Activated CD8-positive, alpha-beta memory T cell treated with anti-CD3 and anti-CD28 coated beads, Interleukin-2, amount 50 U/mL, for 48 hours (primary cell): ENCODE measurements around the gene PRRC1.

Source experiments
- DNase-seq: peaks from one replicate; pipeline ENCODE4 v3.0.0-alpha.2; 2020

Gene PRRC1

DNA sequence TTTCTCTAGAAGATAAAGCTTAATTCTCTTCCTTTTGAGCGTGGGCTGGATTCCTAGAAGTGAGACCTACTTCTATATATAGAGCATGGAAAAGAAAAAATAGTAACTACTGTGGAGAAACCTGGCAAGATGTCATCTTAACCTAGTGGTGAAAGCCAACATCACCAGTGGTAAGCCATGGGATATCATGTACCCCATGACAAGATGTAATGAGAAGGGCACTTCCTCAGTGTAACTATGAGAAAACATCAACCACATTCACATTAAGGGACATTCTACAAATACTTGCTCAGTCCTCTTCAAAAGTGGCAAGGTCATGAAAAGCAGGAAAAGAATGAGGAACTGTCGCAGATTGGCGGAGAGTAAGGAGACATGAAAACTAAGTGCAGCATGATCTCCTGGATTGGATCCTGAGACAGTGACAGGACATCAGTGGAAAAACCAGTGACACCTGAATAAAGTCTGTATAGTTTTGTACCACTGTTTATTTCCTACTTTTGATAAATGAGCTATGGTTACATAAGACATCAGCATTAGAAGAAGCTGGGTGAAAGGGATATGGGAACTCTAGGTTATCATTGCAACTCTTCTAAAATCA lies 65.4 kb downstream of the PRRC1 start:
- no peak for DNase-seq

- DNase-seq: no peak
Observed at GRCh38 chr5:127583866-127584265, 66.4 kb downstream of the PRRC1 start.

DNA sequence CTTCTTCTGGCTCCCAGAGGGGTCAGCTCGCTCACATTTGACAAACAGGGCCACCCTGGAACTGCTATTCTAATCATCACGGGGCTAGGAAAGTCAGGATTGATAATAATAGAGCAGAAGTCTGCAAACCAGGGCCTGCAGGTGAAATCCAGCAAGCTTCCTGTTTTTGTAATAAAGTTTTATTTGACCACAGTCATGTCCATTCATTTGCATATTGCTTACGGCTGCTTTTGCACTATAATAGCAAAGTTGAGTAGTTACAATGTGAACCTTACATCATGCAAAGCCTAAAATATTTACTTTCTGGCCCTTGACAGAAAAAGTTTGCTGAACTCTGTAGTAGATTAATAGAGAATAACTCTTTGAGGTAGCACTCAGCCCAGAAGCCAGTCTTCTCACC lies 68.2 kb downstream of the PRRC1 start:
- no peak for DNase-seq

DNA sequence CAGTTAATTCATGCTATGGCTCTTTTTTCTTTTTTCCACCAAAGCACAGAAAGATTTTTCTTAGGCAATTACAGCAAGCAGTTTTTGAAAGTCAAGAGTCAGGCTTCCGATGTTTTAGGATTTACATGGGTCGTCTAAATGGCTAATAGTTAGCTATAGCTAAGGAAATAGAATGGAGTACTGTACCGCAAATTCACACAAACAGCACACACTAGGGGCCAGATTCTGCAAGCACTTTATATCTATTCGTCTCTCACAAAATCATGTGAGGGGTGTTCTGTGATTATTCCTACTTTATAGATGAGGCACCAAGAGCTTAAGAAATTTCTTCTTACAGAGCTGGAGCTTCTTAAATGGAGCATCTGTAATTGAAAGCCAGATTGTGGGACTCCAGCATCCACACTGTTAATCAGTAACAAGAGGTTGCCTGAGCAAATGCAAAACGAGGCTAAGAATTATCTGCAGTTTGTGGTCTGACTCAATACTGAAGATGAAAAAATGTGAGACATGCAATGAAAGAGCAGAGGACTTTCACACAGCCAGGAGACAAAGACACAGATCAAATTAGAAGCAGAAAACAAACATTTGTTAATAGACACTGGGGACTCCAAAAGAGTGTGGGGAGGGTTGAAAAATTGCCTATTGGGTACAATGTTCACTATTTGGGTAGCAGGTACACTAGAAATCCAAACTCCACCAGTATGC lies 68.8 kb downstream of the PRRC1 start:
- DNase-seq: no peak

GRCh38 chr5:127586811-127587210 lies 69.4 kb downstream of the PRRC1 start:
- DNase-seq: no peak

DNA sequence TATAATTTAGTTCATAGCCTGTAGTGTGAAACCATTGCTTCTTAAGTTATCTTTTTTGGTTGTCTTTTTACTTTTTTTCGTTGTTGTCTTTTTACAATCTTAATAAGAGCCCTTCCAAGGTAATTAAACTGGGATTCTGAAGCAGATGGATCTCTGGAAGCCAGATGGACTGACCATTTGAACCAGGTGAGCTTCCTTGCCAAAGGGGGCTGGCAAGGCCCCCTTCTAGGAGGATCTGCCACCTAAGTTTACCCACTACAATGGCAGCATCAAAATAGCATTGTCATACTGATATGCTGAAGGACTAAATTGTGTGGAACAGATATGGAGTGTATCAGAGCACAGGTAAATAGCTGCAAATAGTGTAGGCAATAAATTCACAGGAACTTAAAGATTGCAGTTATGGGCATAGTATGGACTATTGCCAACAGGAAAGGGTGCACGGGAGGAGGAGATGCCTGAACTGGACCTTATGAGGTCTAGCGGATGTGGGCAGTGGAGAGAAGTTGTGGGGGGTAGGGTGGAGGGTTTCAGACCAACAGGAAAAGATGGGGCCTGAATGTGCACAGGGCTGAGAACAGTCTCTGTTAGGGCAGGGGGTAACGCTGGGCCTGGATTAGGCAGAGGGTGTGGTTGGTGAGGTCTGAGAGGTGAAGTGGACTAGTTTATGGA lies 69.9 kb downstream of the PRRC1 start:
- DNase-seq: no peak

DNA sequence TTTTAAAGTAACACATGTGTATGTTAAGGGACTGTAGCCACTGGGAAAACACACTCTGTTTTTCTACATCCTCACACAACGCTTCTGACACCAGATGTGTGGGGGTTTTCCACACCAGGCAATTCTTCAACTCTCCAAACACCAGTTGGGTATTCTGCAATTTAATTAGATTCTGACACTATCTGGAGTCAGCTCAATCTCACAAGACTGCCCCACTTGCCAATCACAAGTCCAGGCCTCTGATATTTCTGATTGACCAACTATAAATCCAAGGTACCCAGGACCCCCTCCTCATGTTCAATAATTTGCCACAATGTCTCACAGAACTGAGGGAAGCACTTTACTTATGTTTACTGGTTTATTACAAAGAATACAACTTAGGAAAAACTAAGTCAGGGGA lies 70.9 kb downstream of the PRRC1 start:
- no peak for DNase-seq

DNA sequence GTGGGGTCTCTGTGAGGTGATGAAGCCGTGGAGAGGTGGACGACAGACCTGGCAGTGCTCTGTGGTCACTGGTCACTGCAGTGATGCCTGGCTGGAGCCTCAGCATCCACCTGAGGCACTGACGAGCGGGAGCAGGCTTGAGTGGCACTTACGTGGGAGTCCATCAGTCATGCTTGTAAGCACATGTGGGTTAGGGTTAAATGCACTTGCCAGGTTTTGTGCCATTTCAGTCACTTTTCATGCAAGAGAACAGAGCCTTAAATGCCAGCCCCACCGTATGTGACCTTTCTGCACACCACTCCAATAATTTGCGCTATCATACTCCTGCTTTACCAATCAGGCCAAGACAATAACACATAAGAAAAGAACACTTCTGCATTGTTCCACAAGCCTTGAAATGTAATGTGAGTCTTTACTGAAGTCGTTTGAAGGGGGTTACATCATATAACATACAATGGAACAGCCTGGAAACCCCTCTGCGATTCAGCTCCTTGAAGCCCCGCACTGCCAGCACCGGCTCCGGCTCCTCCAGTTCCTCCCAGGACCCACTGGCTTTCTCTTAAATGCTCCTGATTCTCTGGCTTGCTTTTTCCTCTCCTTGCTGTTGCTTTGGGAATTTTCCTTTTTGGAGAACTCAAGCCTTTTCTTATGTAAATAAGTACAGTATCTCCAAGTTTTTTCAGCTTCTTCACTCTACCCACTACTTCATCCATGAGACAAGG lies 72.0 kb downstream of the PRRC1 start:
- DNase-seq: no peak

DNA sequence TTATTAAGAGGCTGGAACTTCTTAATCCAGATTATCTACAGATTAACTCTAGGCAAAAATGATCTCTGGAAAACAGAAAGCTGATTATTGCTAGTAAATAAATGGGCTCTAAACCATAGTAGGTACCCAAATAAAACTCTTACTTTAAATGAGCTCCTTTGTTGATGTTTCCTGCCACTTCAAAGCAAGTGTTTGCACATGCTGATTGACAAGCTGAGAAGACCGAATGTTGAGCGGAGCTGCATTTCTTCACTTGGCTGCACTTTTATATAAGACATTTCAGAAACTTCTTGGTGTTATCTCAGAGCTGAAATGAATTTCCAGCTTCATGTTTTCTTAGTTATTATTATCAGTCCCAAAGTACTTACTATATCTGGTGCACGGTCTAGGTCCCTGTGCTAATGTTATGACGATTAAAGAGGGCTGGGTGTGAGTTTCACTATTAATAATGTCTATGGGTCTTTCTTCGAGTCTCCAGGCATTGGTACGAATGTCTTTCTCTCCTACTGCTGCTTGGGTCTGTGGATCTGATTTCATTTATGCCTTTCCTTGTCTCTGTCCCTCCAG lies 72.8 kb downstream of the PRRC1 start:
- no peak for DNase-seq

DNA sequence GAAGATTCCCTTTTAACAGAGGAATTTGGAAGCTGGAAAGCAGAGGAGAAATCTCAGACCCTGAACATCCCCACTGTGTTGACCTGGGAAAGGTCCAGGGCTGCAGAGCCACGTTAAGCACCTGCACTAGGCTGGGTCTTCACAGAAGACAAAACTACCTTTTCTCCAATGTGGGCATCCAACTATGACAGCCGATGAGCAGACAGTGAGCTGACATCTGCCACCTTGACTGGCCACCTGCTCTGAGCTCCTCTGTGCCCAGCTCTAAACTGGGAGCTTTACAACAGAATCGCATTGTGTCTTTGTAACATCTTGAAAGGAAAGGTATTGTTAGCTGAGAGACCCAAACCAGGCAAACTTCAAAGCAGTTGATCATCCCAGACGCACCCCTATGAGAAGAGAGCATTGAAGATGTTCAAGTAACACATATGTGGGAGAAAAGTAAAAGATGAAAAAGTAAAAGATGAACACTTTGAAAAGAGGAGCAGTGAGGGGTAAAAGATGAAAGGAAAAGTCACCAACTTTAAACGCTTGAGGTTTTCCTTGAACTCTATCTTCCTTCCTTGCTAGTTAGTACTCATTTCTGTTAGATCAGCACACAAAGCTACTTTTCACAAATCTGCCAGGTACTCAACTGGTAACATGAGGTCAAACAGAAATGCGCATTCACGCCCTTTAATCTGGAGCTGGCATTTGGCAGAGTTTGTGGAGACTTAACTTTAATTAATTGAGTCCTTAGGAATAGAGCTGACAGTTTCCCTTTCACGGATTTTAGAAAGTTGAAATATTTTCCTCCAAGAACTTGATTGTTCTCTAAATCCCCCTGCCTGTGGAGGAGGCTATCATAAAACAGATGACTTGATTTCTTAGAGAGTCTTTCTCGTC lies 78.3 kb downstream of the PRRC1 start:
- DNase-seq: no peak

DNA sequence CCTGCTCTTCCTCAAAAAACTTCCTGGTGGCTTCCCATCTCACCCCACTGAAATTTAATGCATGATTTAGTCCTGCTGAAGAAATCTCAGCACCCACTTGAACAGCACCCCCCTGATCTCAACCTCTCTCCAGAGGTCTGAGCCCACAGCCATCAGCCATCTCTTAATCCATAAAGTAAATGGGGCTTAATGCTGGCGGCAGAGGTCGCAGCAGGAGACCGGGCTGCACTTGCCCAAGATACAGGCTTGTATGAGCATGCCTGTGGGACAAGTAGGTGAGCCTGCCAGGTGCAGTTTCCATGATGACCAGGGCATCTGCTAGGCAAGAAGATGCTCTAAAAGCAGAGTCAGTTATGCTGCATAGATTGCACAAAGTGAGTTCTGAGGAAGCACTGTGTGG lies 79.1 kb downstream of the PRRC1 start:
- no peak for DNase-seq

- no peak for DNase-seq
Observed at GRCh38 chr5:127599320-127599719, 81.9 kb downstream of the PRRC1 start.

- no peak for DNase-seq
Observed at GRCh38 chr5:127599847-127600246, 82.4 kb downstream of the PRRC1 start.

- no peak for DNase-seq
Observed at GRCh38 chr5:127601111-127601510, 83.7 kb downstream of the PRRC1 start.

GRCh38 chr5:127601601-127602000 lies 84.2 kb downstream of the PRRC1 start:
- no peak for DNase-seq

- no peak for DNase-seq
Observed at GRCh38 chr5:127602481-127602880, 85.0 kb downstream of the PRRC1 start.

GRCh38 chr5:127602896-127603844 lies 85.7 kb downstream of the PRRC1 start:
- DNase-seq: no peak
